Germinal center (tissue), 1 donor: ENCODE measurements around the gene MED8.
"Not testable (repeated sequence)": the region's sequence is repeated elsewhere in the genome, so short reads cannot be mapped to it uniquely, and the experiment has no call there.

Experiments
- DNase-seq: peaks from one replicate; pipeline ENCODE4 v3.0.0; 2012; ENCODE audit warnings: mixed read lengths, low spot score

Gene MED8

GRCh38 chr1:43382027-43382779 lies 7.4 kb downstream of the MED8 start:
- DNase-seq = no peak

- DNase-seq = no peak
Observed at GRCh38 chr1:43381612-43382011, 8.0 kb downstream of the MED8 start.

GRCh38 chr1:43379476-43379875 lies 10.1 kb downstream of the MED8 start:
- no peak for DNase-seq

GRCh38 chr1:43377831-43378230 lies 11.8 kb downstream of the MED8 start:
- no peak for DNase-seq

GRCh38 chr1:43376723-43377235 lies 12.8 kb downstream of the MED8 start:
- DNase-seq = no peak

GRCh38 chr1:43373066-43373940 lies 16.3 kb downstream of the MED8 start:
- no peak for DNase-seq

- DNase-seq = no peak
Observed at GRCh38 chr1:43372172-43372571, 17.4 kb downstream of the MED8 start.

- no peak for DNase-seq
Observed at GRCh38 chr1:43370564-43370963, 19.0 kb downstream of the MED8 start.

GRCh38 chr1:43369779-43370178 lies 19.8 kb downstream of the MED8 start:
- not testable (repeated sequence) for DNase-seq

- no peak for DNase-seq
Observed at GRCh38 chr1:43368646-43369020, 21.0 kb downstream of the MED8 start.

GRCh38 chr1:43367904-43368645 lies 21.5 kb downstream of the MED8 start, which contains the start of gene ELOVL1:
Gene ELOVL1, minus strand, starts transcription at chr1:43368011. Its CDS starts 2,402 bp downstream, at chr1:43365609.
- DNase-seq = peak; percentile 96

- DNase-seq = peak; percentile 65
Observed at GRCh38 chr1:43367026-43367903, 22.3 kb downstream of the MED8 start.

- no peak for DNase-seq
Observed at GRCh38 chr1:43366601-43367025, 23.0 kb downstream of the MED8 start.

- DNase-seq = no peak
Observed at GRCh38 chr1:43366179-43366578, 23.4 kb downstream of the MED8 start.

GRCh38 chr1:43365678-43366077 lies 23.9 kb downstream of the MED8 start:
- no peak for DNase-seq

- no peak for DNase-seq
Observed at GRCh38 chr1:43363935-43364525, 25.6 kb downstream of the MED8 start.

GRCh38 chr1:43363283-43363934 lies 26.2 kb downstream of the MED8 start:
- DNase-seq = no peak

- DNase-seq = no peak
Observed at GRCh38 chr1:43360616-43361015, 29.0 kb downstream of the MED8 start.

- DNase-seq = no peak
Observed at GRCh38 chr1:43359696-43360095, 29.9 kb downstream of the MED8 start.
